ENCODE data around the gene STAU1.
"Not testable (repeated sequence)": the region's sequence is repeated elsewhere in the genome, so short reads cannot be mapped to it uniquely, and the experiment has no call there.

STAU1 gene

DNA sequence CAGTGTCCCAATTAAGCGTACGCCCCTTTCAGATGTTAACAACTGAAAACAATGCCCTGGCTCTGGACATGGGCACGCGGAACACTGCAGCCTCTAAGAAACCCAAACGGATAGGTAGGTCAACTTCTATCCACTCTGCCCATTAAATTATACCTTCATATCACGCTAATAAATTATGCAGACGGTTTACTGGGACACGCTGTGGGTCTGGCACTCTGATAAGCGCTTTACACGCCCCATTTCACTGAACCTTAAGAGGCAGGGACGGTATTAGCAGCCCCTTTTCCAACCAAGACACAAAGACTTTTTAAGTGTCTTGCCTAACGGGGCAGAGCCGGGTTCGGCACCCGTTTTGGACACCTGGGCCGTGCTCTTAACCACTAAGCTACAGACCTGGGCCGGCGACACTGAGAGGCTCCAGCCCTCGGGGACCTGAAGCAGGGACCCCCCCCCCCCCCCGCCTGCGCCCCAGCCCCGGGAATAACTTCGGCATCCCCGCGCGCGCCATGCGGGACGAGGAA lies 744 bp downstream of the STAU1 start:
- peak; percentile 10 for ATAC-seq (replicated peaks; ENCODE audit: extremely low read depth, poor library complexity, severe bottlenecking)
- Mint-ChIP-seq H3K27ac (ENCODE audit: low read depth) (peak overlapping the region; percentile 77), H3K9me3 (no peaks in the 10 kb centered on the region), H3K36me3 (ENCODE audit: insufficient read depth) (peaks cover 26% of the 10 kb centered on the region), H3K4me3 (peak overlapping the region; percentile 92), H3K4me1 (peaks cover 44% of the 10 kb centered on the region), H3K27me3 (no peaks in the 10 kb centered on the region)
- no peak for DNase-seq (ENCODE audit: low spot score in 2 of 2)

DNA sequence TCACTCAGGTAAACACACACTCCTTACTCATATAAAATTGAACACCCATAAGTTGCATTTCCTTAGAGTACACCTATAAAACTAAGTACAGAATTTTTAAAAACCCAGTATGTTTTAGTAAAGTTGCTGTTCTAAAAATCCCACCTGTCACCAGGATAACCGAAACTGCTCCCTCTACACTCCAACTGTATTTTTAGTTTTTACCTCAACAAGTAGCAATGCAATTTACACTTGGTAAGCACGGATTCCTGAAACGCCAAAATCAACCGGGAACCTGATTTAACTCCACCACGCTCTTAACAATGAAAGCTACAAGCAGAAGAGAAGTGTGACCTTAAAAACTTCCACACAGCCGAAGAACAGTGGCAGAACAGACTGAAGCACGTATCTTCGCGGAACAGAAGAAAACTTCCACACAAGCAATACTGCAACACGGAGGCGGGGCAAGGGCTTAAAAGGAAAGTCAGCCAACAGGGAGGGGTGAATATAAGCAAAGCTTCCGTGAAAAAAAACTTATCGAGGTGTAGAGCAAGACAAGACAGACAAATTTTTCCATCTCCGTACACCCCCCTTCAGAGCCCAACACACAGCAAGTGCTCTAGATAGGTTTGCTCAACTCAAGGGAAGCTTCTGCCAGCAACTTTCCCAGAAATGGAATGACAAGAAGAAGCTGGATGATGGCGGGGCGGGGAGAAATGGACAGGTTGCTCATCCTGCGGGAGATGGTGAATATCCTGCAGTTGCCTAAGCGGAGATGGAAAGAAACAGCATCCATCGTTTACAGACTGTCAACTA lies 1.4 kb downstream of the STAU1 start:
- peak overlapping the region; percentile 92 for H3K4me3 Mint-ChIP-seq
- DNase-seq (ENCODE audit: low spot score in 2 of 2), result peak; percentile 21 to 32
- peak; percentile 35 for ATAC-seq (replicated peaks; ENCODE audit: extremely low read depth, poor library complexity, severe bottlenecking)

DNA sequence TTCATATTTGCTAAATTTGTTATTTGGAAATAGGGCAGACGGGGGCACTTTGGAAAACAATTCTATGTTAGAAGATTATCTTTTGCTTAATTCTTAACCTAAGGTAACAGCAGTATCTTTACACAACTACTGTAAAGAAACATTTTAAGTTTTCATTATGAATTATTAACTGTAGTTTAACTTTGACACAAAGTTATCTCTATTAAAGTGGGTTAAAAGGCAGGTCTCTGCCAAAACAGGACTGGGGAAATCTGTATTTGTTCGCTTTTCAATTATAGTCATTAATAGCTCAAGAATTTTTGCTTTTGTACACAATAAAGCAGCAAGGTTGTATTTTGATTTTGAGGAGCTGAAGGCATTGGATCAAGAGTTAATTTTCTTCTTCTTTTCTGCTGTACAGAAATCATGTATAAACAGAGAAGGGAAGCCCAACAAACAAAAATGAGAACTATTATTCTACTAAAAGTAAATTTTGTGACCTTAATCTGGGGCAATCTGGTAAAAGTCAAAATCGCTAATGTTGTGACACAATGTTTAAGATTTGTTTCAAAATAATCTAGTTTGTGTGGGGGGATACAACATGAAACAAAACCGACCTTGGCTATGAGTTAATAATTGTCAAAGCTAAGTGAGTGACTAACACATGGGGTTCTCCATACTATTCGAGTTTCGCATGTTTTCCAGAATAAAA lies 2.9 kb downstream of the STAU1 start:
- Mint-ChIP-seq H3K4me3 (peak overlapping the region; percentile 23), H3K9me3 (no peaks in the 10 kb centered on the region), H3K36me3 (ENCODE audit: insufficient read depth) (peaks cover 26% of the 10 kb centered on the region), H3K27ac (ENCODE audit: low read depth) (no peak overlapping the region), H3K27me3 (no peaks in the 10 kb centered on the region), H3K4me1 (peaks cover 60% of the 10 kb centered on the region)
- ATAC-seq (replicated peaks; ENCODE audit: extremely low read depth, poor library complexity, severe bottlenecking), result no peak
- DNase-seq (ENCODE audit: low spot score in 2 of 2), result no peak

More for the DNA sequence above, 1.4 kb downstream of the STAU1 start:
- peaks cover 47% of the 10 kb centered on the region for H3K4me1 Mint-ChIP-seq
- H3K36me3 Mint-ChIP-seq (ENCODE audit: insufficient read depth), result peaks cover 26% of the 10 kb centered on the region
- H3K27me3 Mint-ChIP-seq, result no peaks in the 10 kb centered on the region
- H3K27ac Mint-ChIP-seq (ENCODE audit: low read depth), result peak overlapping the region; percentile 77
- no peaks in the 10 kb centered on the region for H3K9me3 Mint-ChIP-seq

DNA sequence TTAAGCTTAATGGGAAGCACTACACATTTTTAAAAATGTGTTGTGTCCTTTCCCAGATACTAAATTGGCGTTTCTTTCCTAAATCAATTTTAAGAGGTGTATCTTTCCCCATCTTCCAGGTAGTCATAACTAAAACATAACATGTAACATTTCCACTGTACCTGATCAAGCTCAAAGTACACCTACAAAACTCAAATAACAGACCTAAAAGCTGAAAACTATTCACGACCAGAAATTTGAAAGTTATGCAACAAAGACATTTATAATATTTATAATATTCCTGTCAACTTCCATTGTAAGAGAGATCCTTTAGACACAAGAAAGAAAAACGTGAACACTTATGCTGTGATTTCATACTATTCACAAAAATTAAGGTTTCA lies 3.5 kb downstream of the STAU1 start:
- no peak for DNase-seq (ENCODE audit: low spot score in 2 of 2)
- Mint-ChIP-seq H3K27ac (ENCODE audit: low read depth) (no peak overlapping the region), H3K27me3 (no peaks in the 10 kb centered on the region), H3K4me3 (no peak overlapping the region), H3K36me3 (ENCODE audit: insufficient read depth) (peaks cover 24% of the 10 kb centered on the region), H3K4me1 (peaks cover 62% of the 10 kb centered on the region), H3K9me3 (no peaks in the 10 kb centered on the region)
- ATAC-seq (replicated peaks; ENCODE audit: extremely low read depth, poor library complexity, severe bottlenecking), result no peak

GRCh38 chr20:49184084-49184501 lies 4.0 kb downstream of the STAU1 start:
- not testable (repeated sequence) for ATAC-seq (replicated peaks; ENCODE audit: extremely low read depth, poor library complexity, severe bottlenecking); DNase-seq (ENCODE audit: low spot score in 2 of 2); H3K27me3 Mint-ChIP-seq; H3K4me3 Mint-ChIP-seq; H3K27ac Mint-ChIP-seq (ENCODE audit: low read depth); H3K9me3 Mint-ChIP-seq
- H3K4me1 Mint-ChIP-seq, result peaks cover 65% of the 10 kb centered on the region
- H3K36me3 Mint-ChIP-seq (ENCODE audit: insufficient read depth), result peaks cover 21% of the 10 kb centered on the region

DNA sequence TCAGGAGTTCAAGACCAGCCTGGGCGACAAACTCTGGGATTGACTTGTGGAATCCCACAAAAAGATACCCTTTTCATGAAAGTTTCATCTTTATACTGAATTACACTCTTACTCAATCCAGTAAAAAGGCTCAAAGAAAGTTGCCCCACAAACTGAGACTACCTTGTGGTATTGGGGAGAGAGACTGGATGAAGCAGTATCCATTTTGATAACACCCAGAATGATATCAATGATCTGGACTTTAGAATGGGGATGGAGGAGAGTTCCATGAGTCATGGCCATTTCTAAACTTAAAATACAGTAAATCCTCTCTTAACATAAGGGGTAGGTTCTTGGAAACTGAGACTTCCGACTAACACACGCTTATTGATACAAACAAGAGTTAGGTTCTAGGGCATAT lies 4.7 kb downstream of the STAU1 start:
- no peak for ATAC-seq (replicated peaks; ENCODE audit: extremely low read depth, poor library complexity, severe bottlenecking)
- no peak overlapping the region for H3K4me3 Mint-ChIP-seq

GRCh38 chr20:49181265-49181877 lies 6.8 kb downstream of the STAU1 start:
- Mint-ChIP-seq H3K4me1 (peaks cover 55% of the 10 kb centered on the region), H3K36me3 (ENCODE audit: insufficient read depth) (peaks cover 21% of the 10 kb centered on the region), H3K27ac (ENCODE audit: low read depth) (no peak overlapping the region), H3K27me3 (no peaks in the 10 kb centered on the region), H3K4me3 (no peak overlapping the region), H3K9me3 (no peaks in the 10 kb centered on the region)
- no peak for DNase-seq (ENCODE audit: low spot score in 2 of 2)
- no peak for ATAC-seq (replicated peaks; ENCODE audit: extremely low read depth, poor library complexity, severe bottlenecking)

More for the DNA sequence above, 4.7 kb downstream of the STAU1 start:
- H3K4me1 Mint-ChIP-seq, result peaks cover 65% of the 10 kb centered on the region
- H3K9me3 Mint-ChIP-seq, result no peaks in the 10 kb centered on the region
- no peak overlapping the region for H3K27ac Mint-ChIP-seq (ENCODE audit: low read depth)
- no peak for DNase-seq (ENCODE audit: low spot score in 2 of 2)
- no peaks in the 10 kb centered on the region for H3K27me3 Mint-ChIP-seq
- peaks cover 20% of the 10 kb centered on the region for H3K36me3 Mint-ChIP-seq (ENCODE audit: insufficient read depth)

- Mint-ChIP-seq H3K9me3 (no peaks in the 10 kb centered on the region), H3K27me3 (no peaks in the 10 kb centered on the region), H3K4me3 (peak overlapping the region; percentile 16), H3K36me3 (ENCODE audit: insufficient read depth) (peaks cover 17% of the 10 kb centered on the region), H3K27ac (ENCODE audit: low read depth) (peak overlapping the region; percentile 81), H3K4me1 (peaks cover 45% of the 10 kb centered on the region)
- DNase-seq (ENCODE audit: low spot score in 2 of 2), result no peak
- ATAC-seq (replicated peaks; ENCODE audit: extremely low read depth, poor library complexity, severe bottlenecking), result no peak
Observed at GRCh38 chr20:49179368-49180277, 8.5 kb downstream of the STAU1 start.

- H3K36me3 Mint-ChIP-seq (ENCODE audit: insufficient read depth), result peaks cover 33% of the 10 kb centered on the region
- ATAC-seq (replicated peaks; ENCODE audit: extremely low read depth, poor library complexity, severe bottlenecking) (no peak), DNase-seq (ENCODE audit: low spot score in 2 of 2) (no peak)
- H3K4me1 Mint-ChIP-seq, result peaks cover 19% of the 10 kb centered on the region
- no peaks in the 10 kb centered on the region for H3K27me3 Mint-ChIP-seq
- no peaks in the 10 kb centered on the region for H3K9me3 Mint-ChIP-seq
- no peak overlapping the region for H3K4me3 Mint-ChIP-seq
- no peak overlapping the region for H3K27ac Mint-ChIP-seq (ENCODE audit: low read depth)
Observed at GRCh38 chr20:49174183-49174582, 14.0 kb downstream of the STAU1 start.

DNA sequence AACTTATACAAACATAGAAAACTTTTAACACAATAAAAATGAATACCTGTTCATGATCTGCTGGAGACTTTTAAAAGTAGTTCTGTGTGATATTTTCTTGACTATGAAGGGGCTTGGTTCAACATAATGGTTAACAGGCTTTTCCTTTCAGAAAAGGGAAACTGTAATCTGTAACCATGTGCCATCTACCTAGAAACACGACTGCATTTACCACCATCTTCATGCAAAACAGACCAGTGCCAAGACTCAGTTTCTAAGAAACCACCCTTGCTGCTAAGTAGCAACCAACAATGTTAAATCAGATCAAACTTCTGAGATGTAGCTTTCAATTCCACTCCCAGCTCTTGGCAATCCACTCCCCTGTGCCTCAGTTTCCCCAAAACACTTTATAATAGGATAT lies 15.7 kb downstream of the STAU1 start:
- ATAC-seq (replicated peaks; ENCODE audit: extremely low read depth, poor library complexity, severe bottlenecking) (no peak), DNase-seq (ENCODE audit: low spot score in 2 of 2) (no peak)
- Mint-ChIP-seq H3K36me3 (ENCODE audit: insufficient read depth) (peaks cover 31% of the 10 kb centered on the region), H3K4me3 (no peak overlapping the region), H3K4me1 (peaks cover 25% of the 10 kb centered on the region), H3K27ac (ENCODE audit: low read depth) (no peak overlapping the region), H3K9me3 (no peaks in the 10 kb centered on the region), H3K27me3 (no peaks in the 10 kb centered on the region)

GRCh38 chr20:49171909-49172308 lies 16.2 kb downstream of the STAU1 start:
- Mint-ChIP-seq H3K27ac (ENCODE audit: low read depth) (no peak overlapping the region), H3K9me3 (no peaks in the 10 kb centered on the region), H3K27me3 (no peaks in the 10 kb centered on the region), H3K36me3 (ENCODE audit: insufficient read depth) (peaks cover 30% of the 10 kb centered on the region), H3K4me1 (peaks cover 28% of the 10 kb centered on the region), H3K4me3 (no peak overlapping the region)
- no peak for DNase-seq (ENCODE audit: low spot score in 2 of 2)
- ATAC-seq (replicated peaks; ENCODE audit: extremely low read depth, poor library complexity, severe bottlenecking), result no peak

- H3K4me3 Mint-ChIP-seq, result no peak overlapping the region
- H3K9me3 Mint-ChIP-seq, result no peaks in the 10 kb centered on the region
- ATAC-seq (replicated peaks; ENCODE audit: extremely low read depth, poor library complexity, severe bottlenecking) (no peak), DNase-seq (ENCODE audit: low spot score in 2 of 2) (no peak)
- H3K27me3 Mint-ChIP-seq, result no peaks in the 10 kb centered on the region
- peaks cover 23% of the 10 kb centered on the region for H3K36me3 Mint-ChIP-seq (ENCODE audit: insufficient read depth)
- no peak overlapping the region for H3K27ac Mint-ChIP-seq (ENCODE audit: low read depth)
- H3K4me1 Mint-ChIP-seq, result peaks cover 40% of the 10 kb centered on the region
Observed at GRCh38 chr20:49170714-49171113, 17.4 kb downstream of the STAU1 start.

Measured in central memory CD8-positive, alpha-beta T cell (primary cell).